ENCODE measurements around the gene CATSPERB. TPM values are rescaled to one million over a fixed set of nuclear protein-coding genes. Genes with fewer than 3 reads are reported as not detected.
"Not testable (repeated sequence)": the region's sequence is repeated elsewhere in the genome, so short reads cannot be mapped to it uniquely, and the experiment has no call there.

Gene CATSPERB
- total RNA-seq, 1 donor from 2014 or later: not detected

DNA sequence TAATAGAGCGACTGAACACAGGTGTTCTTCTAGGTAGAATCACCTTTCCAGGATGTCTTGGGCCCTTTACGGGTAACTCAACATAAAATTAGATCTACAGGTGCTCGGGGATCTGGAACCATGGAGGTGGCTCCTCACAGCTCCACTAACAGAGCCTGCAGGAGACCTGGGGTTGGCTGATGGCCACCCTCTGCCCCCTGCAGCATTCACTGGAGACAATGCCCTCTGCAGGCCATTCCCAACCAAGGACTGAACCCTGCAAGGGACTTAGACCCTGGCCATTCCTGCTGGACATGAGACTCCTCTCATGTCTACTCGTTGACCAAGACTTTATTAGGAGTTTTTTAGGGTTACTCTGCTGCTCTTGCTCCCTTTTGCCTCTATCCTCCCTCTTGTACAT, 163.3 kb downstream of the CATSPERB start:
- ATAC-seq (ENCODE audit: low read depth): no peak
- CTCF ChIA-PET: no interaction called here

GRCh38 chr14:91567827-91568226, 164.1 kb downstream of the CATSPERB start:
- POLR2A ChIA-PET; intact Hi-C loops (cut with micrococcal nuclease); CTCF ChIA-PET; H3K4me1 Mint-ChIP-seq; H3K9me3 Mint-ChIP-seq; H3K27ac Mint-ChIP-seq; DNase-seq; H3K36me3 Mint-ChIP-seq (ENCODE audit: low read depth); ATAC-seq (ENCODE audit: low read depth); H3K4me3 Mint-ChIP-seq: not testable (repeated sequence)
- H3K27me3 Mint-ChIP-seq: peaks cover 16% of the 10 kb centered on the region

More for the DNA sequence above, 163.3 kb downstream of the CATSPERB start:
- Mint-ChIP-seq H3K4me1 (peaks cover 6% of the 10 kb centered on the region), H3K36me3 (ENCODE audit: low read depth) (no peaks in the 10 kb centered on the region), H3K9me3 (no peaks in the 10 kb centered on the region), H3K4me3 (no peak overlapping the region), H3K27ac (no peak overlapping the region), H3K27me3 (peaks cover 20% of the 10 kb centered on the region)
- POLR2A ChIA-PET: no interaction called here
- DNase-seq: no peak
- TF ChIP-seq, protein P1, sequence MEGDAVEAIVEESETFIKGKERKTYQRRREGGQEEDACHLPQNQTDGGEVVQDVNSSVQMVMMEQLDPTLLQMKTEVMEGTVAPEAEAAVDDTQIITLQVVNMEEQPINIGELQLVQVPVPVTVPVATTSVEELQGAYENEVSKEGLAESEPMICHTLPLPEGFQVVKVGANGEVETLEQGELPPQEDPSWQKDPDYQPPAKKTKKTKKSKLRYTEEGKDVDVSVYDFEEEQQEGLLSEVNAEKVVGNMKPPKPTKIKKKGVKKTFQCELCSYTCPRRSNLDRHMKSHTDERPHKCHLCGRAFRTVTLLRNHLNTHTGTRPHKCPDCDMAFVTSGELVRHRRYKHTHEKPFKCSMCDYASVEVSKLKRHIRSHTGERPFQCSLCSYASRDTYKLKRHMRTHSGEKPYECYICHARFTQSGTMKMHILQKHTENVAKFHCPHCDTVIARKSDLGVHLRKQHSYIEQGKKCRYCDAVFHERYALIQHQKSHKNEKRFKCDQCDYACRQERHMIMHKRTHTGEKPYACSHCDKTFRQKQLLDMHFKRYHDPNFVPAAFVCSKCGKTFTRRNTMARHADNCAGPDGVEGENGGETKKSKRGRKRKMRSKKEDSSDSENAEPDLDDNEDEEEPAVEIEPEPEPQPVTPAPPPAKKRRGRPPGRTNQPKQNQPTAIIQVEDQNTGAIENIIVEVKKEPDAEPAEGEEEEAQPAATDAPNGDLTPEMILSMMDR (IDR thresholded peaks at IDR 0.05): no peak
- intact Hi-C loops (cut with micrococcal nuclease): no loop called here

GRCh38 chr14:91555531-91555930, 176.4 kb downstream of the CATSPERB start:
- H3K9me3 Mint-ChIP-seq: peaks cover 6% of the 10 kb centered on the region
- H3K27ac Mint-ChIP-seq: no peak overlapping the region
- no peaks in the 10 kb centered on the region for H3K36me3 Mint-ChIP-seq (ENCODE audit: low read depth)
- no peak overlapping the region for H3K4me3 Mint-ChIP-seq
- no peaks in the 10 kb centered on the region for H3K4me1 Mint-ChIP-seq
- POLR2A ChIA-PET: no interaction called here
- intact Hi-C loops (cut with micrococcal nuclease): no loop called here
- no peak for DNase-seq
- CTCF ChIA-PET: no interaction called here
- TF ChIP-seq, protein P1 (IDR thresholded peaks at IDR 0.05): no peak
- no peak for ATAC-seq (ENCODE audit: low read depth)
- H3K27me3 Mint-ChIP-seq: peaks cover 12% of the 10 kb centered on the region

DNA sequence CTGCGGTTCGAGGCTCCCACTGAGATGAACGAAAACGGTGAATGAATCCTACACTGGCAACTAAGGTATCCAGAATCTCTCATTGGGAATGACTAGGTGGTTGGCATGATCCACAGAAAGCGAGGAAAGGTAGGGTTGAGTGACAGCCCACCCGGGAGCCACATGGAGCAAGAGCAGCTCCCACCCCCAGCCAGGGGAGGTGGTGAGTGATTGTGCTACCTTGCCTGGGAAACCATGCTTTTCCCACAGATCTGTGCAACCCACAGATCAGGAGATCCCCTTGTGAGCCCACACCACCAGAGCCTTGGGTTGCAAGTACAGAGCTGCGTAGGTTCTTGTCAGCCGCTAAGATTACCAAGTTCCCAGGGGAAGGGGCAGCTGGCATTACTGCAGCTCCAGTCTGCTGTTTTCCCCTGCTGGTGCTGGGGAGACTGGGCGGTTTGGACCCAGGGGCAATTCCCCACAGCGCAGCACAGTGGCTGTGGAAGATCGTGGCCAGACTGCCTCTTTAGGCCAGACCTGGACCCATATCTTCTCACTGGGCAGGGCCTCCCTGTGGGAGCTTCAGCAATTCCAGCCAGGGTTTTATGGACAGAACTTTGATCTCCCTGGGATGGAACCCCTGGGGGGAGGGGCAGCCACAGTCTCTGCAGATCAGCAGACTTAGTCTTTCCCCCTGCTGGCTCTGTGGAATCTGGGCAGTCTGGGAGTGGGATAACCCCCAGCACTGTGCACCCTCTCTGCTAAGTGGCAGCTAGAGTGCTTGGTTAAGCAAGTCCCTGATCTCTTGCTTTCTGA, 177.2 kb downstream of the CATSPERB start:
- POLR2A ChIA-PET: no interaction called here
- Mint-ChIP-seq H3K4me3 (no peak overlapping the region), H3K4me1 (no peaks in the 10 kb centered on the region), H3K27ac (no peak overlapping the region), H3K27me3 (peaks cover 12% of the 10 kb centered on the region), H3K36me3 (ENCODE audit: low read depth) (no peaks in the 10 kb centered on the region), H3K9me3 (peaks cover 6% of the 10 kb centered on the region)
- TF ChIP-seq, protein P1 (IDR thresholded peaks at IDR 0.05): no peak
- DNase-seq (no peak), ATAC-seq (ENCODE audit: low read depth) (no peak)
- CTCF ChIA-PET: no interaction called here
- intact Hi-C loops (cut with micrococcal nuclease): no loop called here

DNA sequence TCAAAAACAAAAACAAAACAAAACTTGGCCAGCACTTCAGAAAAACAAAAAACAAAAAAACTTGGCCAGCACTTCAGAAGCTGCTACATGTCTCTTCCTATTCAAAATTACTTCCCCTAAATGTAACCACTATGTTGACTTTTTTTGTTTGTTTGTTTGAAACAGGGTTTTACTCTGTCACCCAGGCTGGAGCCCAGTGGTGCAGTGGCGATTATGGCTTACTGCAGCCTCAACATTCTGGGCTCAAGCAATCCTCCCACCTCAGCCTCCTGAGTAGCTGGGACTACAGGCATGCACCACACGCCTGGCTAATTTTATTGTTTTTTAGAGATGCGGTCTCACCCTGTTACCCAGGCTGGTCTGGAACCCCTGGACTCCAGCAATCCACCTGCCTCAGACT, 183.8 kb downstream of the CATSPERB start:
- H3K9me3 Mint-ChIP-seq: peaks cover 2% of the 10 kb centered on the region
- intact Hi-C loops (cut with micrococcal nuclease): no loop called here
- H3K27me3 Mint-ChIP-seq: peaks cover 4% of the 10 kb centered on the region
- H3K27ac Mint-ChIP-seq: no peak overlapping the region
- CTCF ChIA-PET: no interaction called here
- no peaks in the 10 kb centered on the region for H3K36me3 Mint-ChIP-seq (ENCODE audit: low read depth)
- TF ChIP-seq, protein P1 (IDR thresholded peaks at IDR 0.05): no peak
- POLR2A ChIA-PET: no interaction called here
- DNase-seq (no peak), ATAC-seq (ENCODE audit: low read depth) (no peak)
- H3K4me1 Mint-ChIP-seq: no peaks in the 10 kb centered on the region
- H3K4me3 Mint-ChIP-seq: no peak overlapping the region
